GM21737 (cell line): ENCODE results near the gene SCGN.

Source experiments
- ATAC-seq: cut with Tn5 transposase; IDR thresholded peaks from one replicate; pipeline ENCODE4 v1.9.1; 2021; ENCODE audit warnings: mild to moderate bottlenecking, moderate library complexity; ENCODE audit not compliant: unreplicated experiment

Gene SCGN, protein sequence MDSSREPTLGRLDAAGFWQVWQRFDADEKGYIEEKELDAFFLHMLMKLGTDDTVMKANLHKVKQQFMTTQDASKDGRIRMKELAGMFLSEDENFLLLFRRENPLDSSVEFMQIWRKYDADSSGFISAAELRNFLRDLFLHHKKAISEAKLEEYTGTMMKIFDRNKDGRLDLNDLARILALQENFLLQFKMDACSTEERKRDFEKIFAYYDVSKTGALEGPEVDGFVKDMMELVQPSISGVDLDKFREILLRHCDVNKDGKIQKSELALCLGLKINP

DNA sequence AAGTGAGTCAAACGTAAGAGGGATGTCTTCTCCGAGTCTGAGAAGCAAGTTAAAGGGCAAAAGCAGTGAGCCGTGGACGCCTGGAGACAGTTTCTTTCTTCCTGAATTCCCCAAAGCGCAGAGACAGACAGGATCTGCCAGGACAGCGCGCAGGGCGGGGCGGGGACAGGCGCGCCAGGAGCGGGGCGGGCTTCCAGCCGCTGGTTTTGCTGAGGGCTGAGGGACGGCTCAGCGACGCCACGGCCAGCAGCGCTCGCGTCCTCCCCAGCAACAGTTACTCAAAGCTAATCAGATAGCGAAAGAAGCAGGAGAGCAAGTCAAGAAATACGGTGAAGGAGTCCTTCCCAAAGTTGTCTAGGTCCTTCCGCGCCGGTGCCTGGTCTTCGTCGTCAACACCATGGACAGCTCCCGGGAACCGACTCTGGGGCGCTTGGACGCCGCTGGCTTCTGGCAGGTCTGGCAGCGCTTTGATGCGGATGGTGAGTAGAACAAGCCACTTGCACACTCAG is at the start of gene SCGN:
Gene SCGN (plus strand): TSS at position 209 of the 509 bp plus-strand sequence. CDS start 189 bp downstream, at position 398.
- ATAC-seq = no peak

DNA sequence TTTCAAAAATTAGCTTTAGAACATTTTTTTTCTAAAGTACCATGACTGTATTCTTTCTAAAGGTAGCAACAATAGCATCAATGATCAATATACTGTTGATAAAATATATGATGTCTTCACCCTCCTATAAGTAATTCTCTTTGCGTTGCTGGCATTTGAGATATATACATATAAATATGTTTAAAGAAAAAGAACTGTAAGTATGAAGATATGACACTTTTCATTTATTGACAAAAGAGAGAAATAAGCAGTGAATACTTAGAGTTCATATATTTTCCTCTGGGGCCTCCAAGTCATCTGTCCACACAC is 49.4 kb upstream of the SCGN start:
- no peak for ATAC-seq

DNA sequence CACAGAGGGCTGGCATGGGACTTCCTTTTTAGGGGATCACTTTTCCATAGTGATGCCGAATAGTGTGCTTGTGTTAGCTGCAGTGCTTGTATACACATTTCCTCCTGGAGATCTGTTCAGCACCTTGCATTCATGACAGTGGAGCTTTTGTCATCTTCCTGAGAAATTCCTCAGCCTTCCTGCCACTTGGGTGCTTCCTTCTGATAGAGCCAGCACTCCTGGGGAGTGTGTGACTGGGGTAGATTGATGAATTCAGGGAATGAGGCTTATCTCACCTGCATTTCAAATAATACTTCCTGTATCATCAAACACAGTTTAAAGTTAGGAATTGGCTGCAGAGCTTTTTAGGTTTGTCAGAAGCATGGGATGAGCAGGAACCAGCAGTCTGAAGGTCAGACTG is 48.8 kb upstream of the SCGN start:
- no peak for ATAC-seq

GRCh38 chr6:25606151-25606550 is 45.9 kb upstream of the SCGN start:
- ATAC-seq = no peak

DNA sequence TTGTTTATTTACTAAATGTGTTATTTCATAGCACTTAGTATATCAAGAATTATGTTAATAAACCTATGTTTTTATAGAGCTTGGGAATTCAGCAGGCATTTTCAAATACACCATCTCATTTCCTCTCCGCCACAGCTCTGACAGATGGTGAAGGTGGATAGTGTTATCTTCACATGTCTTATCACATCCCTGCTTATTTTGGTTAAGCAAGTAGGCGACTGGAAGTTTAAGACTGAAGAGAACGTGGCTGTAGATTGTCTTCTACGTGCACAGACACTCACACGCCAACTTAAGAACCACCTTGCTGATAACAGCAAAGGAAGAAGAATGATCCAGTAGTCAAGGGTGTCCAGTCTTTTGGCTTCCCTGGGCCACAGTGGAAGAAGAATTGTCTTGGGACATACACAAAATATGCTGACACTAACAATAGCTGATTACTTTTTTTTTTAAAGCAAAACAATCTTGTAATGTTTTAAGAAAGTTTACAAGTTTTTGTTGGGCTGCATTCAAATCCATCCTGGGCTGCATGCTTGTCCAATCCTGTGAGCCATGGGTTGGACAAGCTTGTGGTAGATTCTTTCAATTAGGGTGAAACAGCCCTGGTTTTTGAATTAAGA is 43.3 kb upstream of the SCGN start:
- ATAC-seq = no peak

GRCh38 chr6:25612666-25613065 is 39.3 kb upstream of the SCGN start:
- no peak for ATAC-seq

DNA sequence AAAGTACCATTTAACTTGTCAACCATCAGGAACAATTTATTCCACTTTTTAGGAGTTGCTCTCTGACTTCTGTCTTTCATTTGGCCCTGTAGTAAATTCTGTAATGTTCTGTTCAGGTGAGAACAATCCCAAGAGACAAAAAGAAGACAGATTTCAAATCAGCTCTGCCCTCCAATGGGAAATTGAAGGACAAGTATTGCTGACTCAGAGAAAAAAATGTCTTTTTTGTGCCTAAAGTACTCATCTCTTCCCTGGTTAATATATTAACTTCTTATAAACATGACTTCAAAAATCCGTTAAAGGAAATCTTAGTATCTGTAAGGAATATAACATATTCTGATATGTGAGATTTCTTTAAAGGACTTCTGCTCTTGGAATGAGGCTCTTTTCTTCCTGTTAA is 38.6 kb upstream of the SCGN start:
- ATAC-seq = no peak

DNA sequence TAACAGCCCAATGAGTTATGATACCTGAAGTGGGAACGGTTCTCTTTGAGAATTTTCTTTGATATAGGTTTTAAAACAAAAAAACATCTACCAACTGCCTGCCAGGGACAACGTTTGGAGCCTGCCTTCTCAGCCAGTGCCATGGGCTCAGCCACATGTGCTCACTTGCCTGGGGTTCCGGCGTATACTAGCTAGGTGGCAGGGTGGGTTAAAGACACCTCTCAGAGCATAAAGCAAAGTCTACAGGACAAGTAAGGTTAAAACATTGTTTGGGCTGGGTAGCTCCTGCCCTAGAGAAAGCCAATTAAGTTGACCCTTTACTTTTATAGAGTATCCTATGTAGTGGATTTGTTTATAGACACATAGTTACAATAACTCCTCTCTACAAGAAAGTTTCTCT is 38.0 kb upstream of the SCGN start:
- no peak for ATAC-seq

DNA sequence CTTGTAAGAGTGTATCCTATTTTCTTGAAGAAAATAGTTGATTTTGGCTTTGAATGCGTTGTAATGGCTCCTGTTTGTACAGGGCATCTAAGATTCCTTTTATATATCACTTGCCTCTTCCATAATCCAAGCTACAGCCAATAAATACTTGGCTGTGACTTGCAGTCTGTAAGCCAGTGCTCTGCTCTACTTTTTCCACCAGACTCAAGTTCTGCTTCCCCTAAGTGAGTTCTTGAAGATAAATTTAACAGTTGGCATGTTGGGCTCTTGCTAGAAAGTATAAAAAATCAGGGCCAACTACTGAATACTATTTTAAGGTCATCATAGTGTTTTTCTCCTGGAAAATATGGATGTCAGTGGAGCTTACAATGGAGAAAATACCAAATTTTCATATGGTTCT is 36.5 kb upstream of the SCGN start:
- ATAC-seq = no peak

DNA sequence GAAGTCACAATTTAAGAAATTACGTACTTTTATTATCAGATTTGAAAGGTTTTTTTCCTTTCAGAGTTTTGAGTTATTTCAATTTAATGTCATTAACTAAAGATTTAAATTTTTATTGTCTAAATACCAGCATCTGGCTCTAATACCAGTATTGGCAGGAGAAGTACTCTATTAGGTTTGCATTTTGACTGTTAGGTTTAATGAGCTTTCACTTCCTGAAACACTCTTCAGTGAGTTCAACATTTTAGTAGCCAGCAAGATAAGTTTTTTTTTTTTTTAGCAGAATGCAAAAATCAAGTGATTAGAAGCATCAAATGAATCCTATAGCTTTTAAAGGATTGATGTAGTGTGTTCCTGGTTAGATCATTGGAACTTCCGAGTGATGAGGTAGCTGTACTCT is 34.0 kb upstream of the SCGN start:
- no peak for ATAC-seq

GRCh38 chr6:25619217-25619616 is 32.8 kb upstream of the SCGN start:
- no peak for ATAC-seq

- no peak for ATAC-seq
Observed at GRCh38 chr6:25620391-25620790, 31.6 kb upstream of the SCGN start.

DNA sequence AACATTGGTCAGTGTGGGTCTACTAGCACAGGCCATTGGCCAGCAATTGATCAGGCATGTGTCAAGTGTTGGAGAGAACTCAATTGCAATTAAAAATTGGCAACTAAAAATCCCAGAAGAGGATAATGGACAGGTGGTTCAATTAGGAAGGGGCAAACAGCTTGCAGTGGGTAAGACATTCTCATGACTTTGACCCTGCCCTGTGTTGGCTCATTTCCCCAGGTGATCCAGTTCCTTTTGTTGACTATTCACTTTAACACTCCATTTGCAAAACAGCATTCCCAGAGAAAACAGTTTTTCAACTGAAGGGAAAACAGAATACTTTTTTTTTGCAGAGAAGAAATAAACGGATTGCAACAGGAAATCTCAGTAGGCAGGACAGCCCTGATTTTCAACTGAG is 28.9 kb upstream of the SCGN start:
- ATAC-seq = no peak

- ATAC-seq = no peak
Observed at GRCh38 chr6:25623879-25624278, 28.1 kb upstream of the SCGN start.

GRCh38 chr6:25627001-25627400 is 25.0 kb upstream of the SCGN start:
- ATAC-seq = no peak

DNA sequence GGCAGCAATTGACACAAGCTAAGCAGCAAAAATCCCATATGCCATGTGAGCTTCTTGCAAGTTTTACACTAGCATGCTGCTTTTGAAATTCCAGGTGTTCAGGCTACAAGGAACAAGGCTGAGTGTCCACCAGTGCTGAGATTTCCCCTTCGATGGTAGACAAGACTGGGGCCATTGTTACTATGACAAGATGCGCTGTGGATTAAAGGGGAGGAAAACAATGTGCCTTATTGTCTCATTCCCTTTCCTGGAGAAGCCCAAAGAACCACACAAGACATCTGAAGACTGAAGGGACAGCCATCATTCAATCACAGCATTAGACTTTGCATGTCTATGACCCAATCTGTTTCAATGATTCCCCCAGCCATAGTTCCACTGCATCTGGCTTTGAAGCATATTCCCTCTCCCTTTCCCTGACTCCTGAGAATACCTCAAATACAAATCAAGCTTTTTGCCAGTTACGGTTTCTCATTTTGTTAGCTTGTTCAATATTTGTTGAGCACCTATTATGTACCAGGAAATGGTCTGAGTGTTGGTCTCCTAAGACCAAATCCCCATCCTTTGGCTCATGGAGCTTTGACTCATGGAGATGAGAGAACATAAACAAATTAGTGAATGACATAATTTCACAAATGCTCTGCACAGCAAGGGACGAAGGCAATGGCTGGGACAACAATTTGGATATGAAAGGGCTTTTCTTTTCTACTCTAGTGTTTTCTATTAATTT is 23.4 kb upstream of the SCGN start:
- ATAC-seq = no peak

- ATAC-seq = no peak
Observed at GRCh38 chr6:25629198-25629576, 22.8 kb upstream of the SCGN start.

DNA sequence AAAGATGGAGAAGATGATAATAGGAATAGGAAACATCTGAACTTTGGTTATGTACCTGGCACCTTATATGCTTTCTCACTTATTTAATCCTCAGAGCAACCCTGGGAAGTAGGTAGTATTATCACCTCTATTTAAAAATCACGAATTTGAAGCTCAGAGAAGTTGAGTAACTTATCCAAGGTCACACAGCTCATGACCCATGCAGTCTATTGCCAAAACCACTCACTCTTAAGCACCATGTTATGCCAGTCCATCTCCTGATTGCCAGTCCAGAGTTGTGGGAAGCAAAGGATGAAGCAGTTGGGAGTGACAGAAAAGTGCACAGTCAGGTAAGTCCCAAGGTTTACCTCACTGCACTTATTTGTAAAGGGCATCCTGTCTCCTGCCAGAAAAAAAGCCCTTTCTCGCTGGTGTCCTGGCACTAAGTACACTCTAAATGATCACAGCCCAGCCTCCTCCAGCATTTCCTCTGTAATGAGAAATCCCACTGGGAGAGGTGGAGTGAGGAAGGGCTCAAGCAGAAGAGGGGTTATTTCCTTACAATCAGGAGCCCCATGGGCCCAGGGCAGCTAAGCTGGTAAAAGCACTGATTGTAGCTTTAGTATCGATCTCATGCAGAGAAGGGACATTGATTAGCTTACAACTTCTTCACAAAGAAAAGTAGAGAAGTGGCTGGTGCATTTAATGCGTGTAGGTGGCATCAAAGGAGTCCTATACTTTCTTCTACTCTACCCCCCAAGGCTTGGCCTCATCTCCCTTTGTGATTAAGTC is 21.3 kb upstream of the SCGN start:
- ATAC-seq = no peak

- ATAC-seq = no peak
Observed at GRCh38 chr6:25635886-25636317, 16.1 kb upstream of the SCGN start.

- no peak for ATAC-seq
Observed at GRCh38 chr6:25637211-25637610, 14.8 kb upstream of the SCGN start.

DNA sequence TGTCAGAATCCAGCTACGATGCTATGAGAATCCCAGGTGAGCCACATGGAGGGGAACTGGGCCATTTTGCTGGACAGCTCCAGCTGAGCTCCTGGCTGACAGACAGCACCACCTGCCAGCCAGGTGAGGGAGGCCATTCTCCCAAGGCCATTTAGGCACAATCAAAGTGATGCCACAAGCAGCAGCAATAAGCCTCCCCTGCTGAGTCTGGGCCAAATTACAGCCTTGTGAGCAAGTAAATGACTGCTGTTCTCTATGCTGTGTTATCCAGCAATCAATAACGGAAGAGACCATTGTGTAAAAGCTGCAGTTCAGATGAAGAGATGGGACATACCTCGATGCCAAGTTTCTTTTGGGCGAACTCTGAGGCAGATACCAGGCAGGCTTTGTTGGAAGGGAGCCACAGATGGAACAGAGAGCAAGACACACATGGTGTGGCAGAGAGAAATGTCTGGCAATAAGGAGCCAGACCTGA is 14.0 kb upstream of the SCGN start:
- ATAC-seq = no peak
